ENCODE measurements around the gene GIPC3.
A peak's percentile ranks its signal among the peaks of the same experiment; 100 is the strongest.
"Not testable (repeated sequence)": the region's sequence is repeated elsewhere in the genome, so short reads cannot be mapped to it uniquely, and the experiment has no call there.

Gene GIPC3

GRCh38 chr19:3563709-3564524 is 21.4 kb upstream of the GIPC3 start:
- H3K27ac ChIP-seq = no peak overlapping the region
- TF ChIP-seq CTCF (conservative IDR thresholded peaks at IDR 0.05) = no peak

- H3K27ac ChIP-seq = no peak overlapping the region
- TF ChIP-seq CTCF (conservative IDR thresholded peaks at IDR 0.05) = no peak
Measured at GRCh38 chr19:3565139-3565538, 20.1 kb upstream of the GIPC3 start.

- H3K27ac ChIP-seq = not testable (repeated sequence)
Measured at GRCh38 chr19:3570042-3570441, 15.2 kb upstream of the GIPC3 start.

GRCh38 chr19:3570606-3571011 is 14.7 kb upstream of the GIPC3 start:
- no peak for TF ChIP-seq CTCF (conservative IDR thresholded peaks at IDR 0.05)
- H3K27ac ChIP-seq = no peak overlapping the region

- no peak for TF ChIP-seq CTCF (conservative IDR thresholded peaks at IDR 0.05)
Measured at GRCh38 chr19:3572132-3572854, 13.0 kb upstream of the GIPC3 start.

GRCh38 chr19:3572855-3573161 is 12.5 kb upstream of the GIPC3 start, which contains the start of gene HMG20B:
Gene HMG20B (plus strand): TSS chr19:3572944. CDS start chr19:3573310, 366 bp downstream.
- TF ChIP-seq CTCF (conservative IDR thresholded peaks at IDR 0.05) = no peak
- peak within 1 kb of the TSS; percentile 67 for H3K27ac ChIP-seq

More at GRCh38 chr19:3572132-3572854, 13.0 kb upstream of the GIPC3 start:
- H3K27ac ChIP-seq = peak overlapping the region; percentile 67

GRCh38 chr19:3573162-3573857 is 12.0 kb upstream of the GIPC3 start:
- no peak for TF ChIP-seq CTCF (conservative IDR thresholded peaks at IDR 0.05)
- peak overlapping the region; percentile 66 for H3K27ac ChIP-seq
